AG04450 (cell line): ENCODE results near the gene FBXO11. TPM values are rescaled to one million over a fixed set of nuclear protein-coding genes. Genes with fewer than 3 reads are reported as not detected.

Experiments
- CTCF ChIA-PET: fragments of 300-600, 350-600 bp; formaldehyde crosslinking; extraction: SDS; loops from one replicate; lab custom pipeline; 2022; ENCODE audit warnings: antibody characterized with exemption, inconsistent platforms; lab: Charles Lee
- POLR2A ChIA-PET: fragments of 350-600 bp; formaldehyde crosslinking; extraction: SDS; loops from one replicate; lab custom pipeline; 2021; ENCODE audit warnings: antibody characterized with exemption, inconsistent platforms; lab: Yijun Ruan, JAX
- DNase-seq: peaks from one replicate; pipeline ENCODE4 v3.0.0-alpha.2; 2011; ENCODE audit warnings: low read depth, low spot score
- H3K27ac ChIP-seq: one replicate; pipeline ENCODE4 v1.5.1; 2012; ENCODE audit warnings: low read depth, low read length, control low read depth
- H3K27me3 ChIP-seq: one replicate; pipeline ENCODE4 v1.6.0; 2012; ENCODE audit warnings: low read length; ENCODE audit not compliant: control insufficient read depth, insufficient read depth
- H3K4me3 ChIP-seq: 2 replicates; pipeline ENCODE4 v1.5.1; 2011; ENCODE audit warnings: mild to moderate bottlenecking, low read depth, low read length, control low read depth
- H3K9me3 ChIP-seq: 2 replicates; pipeline ENCODE4 v1.5.1; 2012; ENCODE audit warnings: low read length; ENCODE audit not compliant: control insufficient read depth, insufficient read depth
- polyA plus RNA-seq: library from polyadenylated mRNA; depleted of rRNA; stranded (reverse); fragments of >200 nt; gene quantifications from 2 replicates; pipeline ENCODE4 v1.2.3, GENCODE V29; 2011
- TF ChIP-seq, protein P1 (sequence below): IDR thresholded peaks from 2 replicates; pipeline ENCODE4 v1.5.1; 2011; ENCODE audit warnings: low read depth, low read length, control low read depth, inconsistent platforms

FBXO11 gene
- polyA plus RNA-seq, 1 experiment, result 55.9 TPM

DNA sequence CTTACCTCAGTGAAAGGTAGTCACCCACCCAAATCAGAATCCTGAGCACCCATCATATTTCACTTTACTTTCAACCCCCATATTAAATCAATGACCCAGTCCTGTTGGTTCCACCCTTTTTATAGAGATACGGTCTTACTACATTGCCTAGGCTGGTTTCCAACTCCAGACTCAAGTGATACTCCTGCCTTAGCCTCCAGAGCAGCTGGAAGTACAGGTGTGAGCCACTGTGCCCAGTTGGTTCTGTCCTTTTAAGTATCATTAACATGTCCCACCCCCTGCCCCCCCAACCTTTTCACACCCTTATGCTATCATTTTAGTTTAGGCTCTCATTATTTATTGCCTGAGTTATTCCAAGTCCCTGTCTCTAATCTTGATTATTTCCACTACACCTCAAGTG lies 94.6 kb downstream of the FBXO11 start:
- H3K4me3 ChIP-seq, result no peak overlapping the region
- H3K9me3 ChIP-seq, result no peaks in the 10 kb centered on the region; the same call in 1 of the 2 replicates
- TF ChIP-seq, protein P1, sequence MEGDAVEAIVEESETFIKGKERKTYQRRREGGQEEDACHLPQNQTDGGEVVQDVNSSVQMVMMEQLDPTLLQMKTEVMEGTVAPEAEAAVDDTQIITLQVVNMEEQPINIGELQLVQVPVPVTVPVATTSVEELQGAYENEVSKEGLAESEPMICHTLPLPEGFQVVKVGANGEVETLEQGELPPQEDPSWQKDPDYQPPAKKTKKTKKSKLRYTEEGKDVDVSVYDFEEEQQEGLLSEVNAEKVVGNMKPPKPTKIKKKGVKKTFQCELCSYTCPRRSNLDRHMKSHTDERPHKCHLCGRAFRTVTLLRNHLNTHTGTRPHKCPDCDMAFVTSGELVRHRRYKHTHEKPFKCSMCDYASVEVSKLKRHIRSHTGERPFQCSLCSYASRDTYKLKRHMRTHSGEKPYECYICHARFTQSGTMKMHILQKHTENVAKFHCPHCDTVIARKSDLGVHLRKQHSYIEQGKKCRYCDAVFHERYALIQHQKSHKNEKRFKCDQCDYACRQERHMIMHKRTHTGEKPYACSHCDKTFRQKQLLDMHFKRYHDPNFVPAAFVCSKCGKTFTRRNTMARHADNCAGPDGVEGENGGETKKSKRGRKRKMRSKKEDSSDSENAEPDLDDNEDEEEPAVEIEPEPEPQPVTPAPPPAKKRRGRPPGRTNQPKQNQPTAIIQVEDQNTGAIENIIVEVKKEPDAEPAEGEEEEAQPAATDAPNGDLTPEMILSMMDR, result no peak
- DNase-seq, result no peak
- H3K27ac ChIP-seq, result no peak overlapping the region
- no peaks in the 10 kb centered on the region for H3K27me3 ChIP-seq
- ChIA-PET CTCF (no interaction called here), POLR2A (no interaction called here)

DNA sequence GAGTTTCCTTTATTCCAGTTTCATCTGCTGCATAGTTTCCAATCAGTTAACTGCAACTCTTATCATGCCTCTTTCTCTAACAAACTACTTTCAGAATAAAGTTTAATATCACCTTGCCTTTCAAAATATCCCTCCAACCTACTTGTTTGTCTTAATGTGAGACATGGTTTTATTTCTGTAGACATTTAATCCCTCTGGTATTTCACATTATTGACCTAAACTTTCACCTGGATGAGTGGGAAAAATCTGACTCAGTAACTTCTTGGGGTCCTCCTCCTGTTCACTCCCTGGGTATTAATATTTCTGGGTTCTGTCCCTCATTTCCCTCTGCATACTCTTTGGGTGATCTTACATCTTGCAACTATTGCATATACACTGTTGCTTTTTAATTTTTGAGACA lies 95.4 kb downstream of the FBXO11 start:
- Histone ChIP-seq H3K9me3 (no peaks in the 10 kb centered on the region; the same call in 1 of the 2 replicates), H3K4me3 (no peak overlapping the region), H3K27me3 (no peaks in the 10 kb centered on the region), H3K27ac (no peak overlapping the region)
- DNase-seq, result no peak
- TF ChIP-seq, protein P1, result no peak
- CTCF ChIA-PET, result no interaction called here
- POLR2A ChIA-PET, result no interaction called here

DNA sequence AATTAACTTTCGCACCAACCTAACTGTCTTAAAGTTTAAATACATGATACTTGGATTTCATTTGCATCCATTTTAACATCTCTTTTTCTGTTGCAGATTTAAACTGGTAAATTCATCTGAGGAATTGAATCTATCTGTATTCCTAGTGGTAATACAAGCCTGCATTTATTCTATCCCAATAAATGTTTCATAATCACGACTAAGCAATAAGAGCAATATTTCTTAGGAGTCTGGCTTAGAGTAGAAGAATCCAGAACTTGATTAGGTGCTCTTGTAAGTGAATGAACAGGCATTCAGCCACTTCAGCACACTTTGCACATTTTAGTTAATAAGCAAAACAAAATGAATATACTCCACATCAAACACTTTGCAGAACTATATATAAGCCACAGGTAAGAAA lies 96.4 kb downstream of the FBXO11 start:
- POLR2A ChIA-PET, result no interaction called here

DNA sequence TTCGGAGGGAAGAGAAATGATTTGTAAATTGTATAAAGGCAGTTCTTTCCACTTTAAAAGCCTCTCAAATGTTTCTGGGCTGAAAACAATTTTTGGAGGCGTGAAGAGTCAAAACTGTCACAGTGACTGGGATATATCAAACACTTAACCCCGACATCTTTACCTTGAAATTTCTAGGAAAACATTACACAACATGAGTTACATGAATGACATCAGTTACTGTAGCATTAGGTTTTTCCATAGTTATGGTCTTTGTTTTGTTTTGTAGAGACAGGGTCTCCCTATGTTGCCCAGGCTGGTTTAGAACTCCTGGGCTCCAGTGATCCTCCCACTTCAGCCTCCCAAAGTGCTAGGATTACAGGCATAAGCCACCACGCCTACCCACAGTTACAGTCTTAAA lies 97.7 kb downstream of the FBXO11 start:
- TF ChIP-seq, protein P1, result no peak
- H3K27ac ChIP-seq, result no peak overlapping the region
- H3K4me3 ChIP-seq, result no peak overlapping the region
- CTCF ChIA-PET, result no interaction called here
- POLR2A ChIA-PET, result interaction anchor here (0.6 to 0.9 kb wide), 2 partner anchors 10 to 26 kb away, joined by 4 to 5 read pairs; partner anchors contain the start of gene MSH6
- no peaks in the 10 kb centered on the region for H3K27me3 ChIP-seq
- no peaks in the 10 kb centered on the region for H3K9me3 ChIP-seq
- DNase-seq, result no peak

More for the DNA sequence above, 96.4 kb downstream of the FBXO11 start:
- CTCF ChIA-PET, result no interaction called here
- H3K4me3 ChIP-seq, result no peak overlapping the region
- DNase-seq, result no peak
- H3K27me3 ChIP-seq, result no peaks in the 10 kb centered on the region
- H3K9me3 ChIP-seq, result no peaks in the 10 kb centered on the region
- TF ChIP-seq, protein P1, result no peak
- H3K27ac ChIP-seq, result no peak overlapping the region

DNA sequence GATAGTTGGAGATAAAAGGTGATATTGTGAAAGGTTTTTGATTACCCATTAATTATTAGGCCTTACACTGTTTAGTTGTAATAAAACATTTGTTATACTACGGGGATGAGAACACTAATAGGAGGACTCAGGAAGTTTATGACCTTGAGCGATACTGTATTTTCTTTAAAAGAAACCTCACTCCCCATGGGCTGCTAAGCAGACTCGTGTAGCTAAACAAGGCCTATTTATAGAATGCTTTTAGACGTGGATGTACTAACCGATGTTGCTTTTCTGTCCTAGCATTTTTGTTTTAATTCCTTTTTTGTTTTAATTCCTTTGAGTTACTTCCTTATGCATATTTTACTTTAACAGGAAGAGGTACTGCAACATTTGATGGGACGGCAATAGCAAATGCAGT lies 100.4 kb downstream of the FBXO11 start:
- DNase-seq, result no peak
- ChIA-PET CTCF (interaction anchor here (1.3 kb wide), 1 partner anchor 369 kb away, joined by 5 read pairs; no protein-coding TSS in a partner anchor), POLR2A (no interaction called here)
- TF ChIP-seq, protein P1, result no peak
- Histone ChIP-seq H3K4me3 (no peak overlapping the region), H3K27me3 (no peaks in the 10 kb centered on the region), H3K27ac (no peak overlapping the region), H3K9me3 (peaks cover 8% of the 10 kb centered on the region)
